Neural cell (in vitro differentiated cells): ENCODE results near the gene CNOT4. TPM values are rescaled to one million over a fixed set of nuclear protein-coding genes. Genes with fewer than 3 reads are reported as not detected.

ENCODE experiments used
- H2AFZ ChIP-seq: fragments of 200-600, 300-800 bp; sonication (generic), shearing (Covaris generic); 2 replicates; pipeline ENCODE4 v1.6.0; 2014; ENCODE audit warnings: low read depth, mild to moderate bottlenecking, antibody characterized with exemption, low read length, moderate library complexity
- H3F3A ChIP-seq: fragments of 200-600 bp; shearing (Covaris generic); 2 replicates; pipeline ENCODE4 v1.6.1; 2016; ENCODE audit warnings: mild to moderate bottlenecking, moderate library complexity, mixed read lengths, antibody characterized with exemption, low read length; ENCODE audit not compliant: insufficient read depth, poor library complexity, severe bottlenecking
- H3K27ac ChIP-seq: fragments of 200-600, 300-800 bp; sonication (generic), shearing (Covaris generic); 2 replicates; pipeline ENCODE4 v1.5.1; 2014; ENCODE audit warnings: mild to moderate bottlenecking, low read length, moderate library complexity
- H3K27me3 ChIP-seq: fragments of 300-800, 200-600 bp; sonication (generic), shearing (Covaris generic); 2 replicates; pipeline ENCODE4 v1.6.0; 2014; ENCODE audit warnings: mild to moderate bottlenecking, low read depth, low read length, moderate library complexity; ENCODE audit not compliant: insufficient read depth
- H3K36me3 ChIP-seq: fragments of 300-800, 200-600 bp; sonication (generic), shearing (Covaris generic); 2 replicates; pipeline ENCODE4 v1.5.1; 2014; ENCODE audit warnings: mild to moderate bottlenecking, antibody characterized with exemption, low read length, moderate library complexity; ENCODE audit not compliant: insufficient read depth
- H3K4me2 ChIP-seq: fragments of 300-800, 200-600 bp; sonication (generic), shearing (Covaris generic); 2 replicates; pipeline ENCODE4 v1.6.0; 2014; ENCODE audit warnings: mild to moderate bottlenecking, low read length
- H3K4me3 ChIP-seq: fragments of 300-800, 200-600 bp; sonication (generic), shearing (Covaris generic); 2 replicates; pipeline ENCODE4 v1.5.1; 2014; ENCODE audit warnings: mild to moderate bottlenecking, low read length, moderate library complexity
- H3K79me2 ChIP-seq: fragments of 200-600 bp; shearing (Covaris generic); replicated peaks from 2 replicates; pipeline ENCODE4 v1.6.0; 2014; ENCODE audit warnings: mild to moderate bottlenecking, low read length, moderate library complexity; ENCODE audit not compliant: insufficient read depth
- H3K9ac ChIP-seq: fragments of 300-800, 200-600 bp; sonication (generic), shearing (Covaris generic); 2 replicates; pipeline ENCODE4 v1.6.1; 2016; ENCODE audit warnings: mild to moderate bottlenecking, low read length, mixed read lengths
- H3K9me2 ChIP-seq: fragments of 200-600 bp; shearing (Covaris generic); 2 replicates; pipeline ENCODE4 v1.6.1; 2016; ENCODE audit warnings: mild to moderate bottlenecking, low read length, mixed read lengths; ENCODE audit not compliant: insufficient read depth
- H3K9me3 ChIP-seq: fragments of 200-600, 300-800 bp; sonication (generic), shearing (Covaris generic); 2 replicates; pipeline ENCODE4 v1.6.1; 2016; ENCODE audit warnings: mild to moderate bottlenecking, mixed run types, low read length, moderate library complexity, mixed read lengths
- H4K20me1 ChIP-seq: fragments of 200-600 bp; shearing (Covaris generic); 2 replicates; pipeline ENCODE4 v1.6.1; 2016; ENCODE audit warnings: mild to moderate bottlenecking, mixed run types; ENCODE audit not compliant: insufficient read depth
- EP300 ChIP-seq: fragments of 450-650 bp; conservative IDR thresholded peaks from 2 replicates; pipeline ENCODE4 v1.6.1; 2014; ENCODE audit warnings: antibody characterized with exemption, mild to moderate bottlenecking, moderate library complexity; ENCODE audit not compliant: poor library complexity, severe bottlenecking
- EZH2 ChIP-seq: fragments of 200-600, 300-800 bp; shearing (Covaris generic), sonication (generic); IDR thresholded peaks from 2 replicates; pipeline ENCODE4 v1.6.1; 2014; ENCODE audit warnings: antibody characterized with exemption, low read length, borderline replicate concordance, mild to moderate bottlenecking; ENCODE audit not compliant: insufficient read depth, poor library complexity, severe bottlenecking
- MXI1 ChIP-seq: fragments of 450-650 bp; conservative IDR thresholded peaks from 2 replicates; pipeline ENCODE4 v1.6.1; 2014; ENCODE audit warnings: antibody characterized with exemption, mild to moderate bottlenecking; ENCODE audit not compliant: poor library complexity, severe bottlenecking
- POLR2AphosphoS5 ChIP-seq: IDR thresholded peaks from 2 replicates; pipeline ENCODE4 v1.6.1; 2012
- RAD21 ChIP-seq: fragments of 450-650 bp; conservative IDR thresholded peaks from 2 replicates; pipeline ENCODE4 v1.6.1; 2014; ENCODE audit warnings: antibody characterized with exemption, mild to moderate bottlenecking, moderate library complexity
- SMC3 ChIP-seq: fragments of 450-650 bp; conservative IDR thresholded peaks from 2 replicates; pipeline ENCODE4 v1.6.1; 2014; ENCODE audit warnings: antibody characterized with exemption, mild to moderate bottlenecking, moderate library complexity; ENCODE audit not compliant: poor library complexity
- TAF1 ChIP-seq: IDR thresholded peaks from 2 replicates; pipeline ENCODE4 v1.6.1; 2012; ENCODE audit warnings: low read depth
- polyA plus RNA-seq: library from polyadenylated mRNA; depleted of rRNA; stranded (reverse); fragments of >200 nt; gene quantifications from 2 replicates; pipeline ENCODE4 v1.2.3, GENCODE V29; 2014
- TF ChIP-seq, protein P1 (sequence below): fragments of 450-650 bp; IDR thresholded peaks from 2 replicates; pipeline ENCODE4 v1.5.1; 2014; ENCODE audit warnings: antibody characterized with exemption, mild to moderate bottlenecking, moderate library complexity; ENCODE audit not compliant: poor library complexity, severe bottlenecking
- TF ChIP-seq, protein P2 (sequence below): IDR thresholded peaks from 2 replicates; pipeline ENCODE4 v1.6.1; 2012; ENCODE audit warnings: borderline replicate concordance

CNOT4 gene
- polyA plus RNA-seq, 1 donor from 2014 or later: 6.4 TPM

DNA sequence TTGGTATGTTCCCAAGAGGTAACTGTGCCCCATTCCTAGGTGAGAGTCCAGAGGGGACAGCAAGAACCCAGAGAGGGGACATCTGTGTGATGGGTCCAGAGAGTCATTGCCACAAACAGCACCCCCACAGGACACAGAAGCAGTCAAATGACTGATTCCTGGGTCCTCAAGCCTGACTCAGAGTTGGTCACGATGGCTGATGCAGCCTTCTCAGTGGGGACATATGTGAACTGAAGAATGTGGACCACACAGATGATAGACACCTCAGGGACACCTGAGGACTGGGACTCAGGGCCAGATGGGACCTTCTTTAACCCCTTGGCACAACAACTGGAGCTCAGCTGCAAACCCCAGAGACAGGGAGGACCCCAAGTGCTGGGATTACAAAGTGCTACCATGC is 179.8 kb downstream of the CNOT4 start:
- no peak overlapping the region for H3K4me2 ChIP-seq
- no peak overlapping the region for H3K4me3 ChIP-seq
- no peaks in the 10 kb centered on the region for H3F3A ChIP-seq
- H3K9ac ChIP-seq: no peak overlapping the region
- no peaks in the 10 kb centered on the region for H3K36me3 ChIP-seq
- no peaks in the 10 kb centered on the region for H3K79me2 ChIP-seq
- H2AFZ ChIP-seq: no peak overlapping the region
- H3K9me2 ChIP-seq: no peaks in the 10 kb centered on the region
- TF ChIP-seq RAD21 (no peak), EZH2 (no peak), SMC3 (no peak), POLR2AphosphoS5 (no peak), MXI1 (no peak), EP300 (no peak)
- TF ChIP-seq, protein P1, sequence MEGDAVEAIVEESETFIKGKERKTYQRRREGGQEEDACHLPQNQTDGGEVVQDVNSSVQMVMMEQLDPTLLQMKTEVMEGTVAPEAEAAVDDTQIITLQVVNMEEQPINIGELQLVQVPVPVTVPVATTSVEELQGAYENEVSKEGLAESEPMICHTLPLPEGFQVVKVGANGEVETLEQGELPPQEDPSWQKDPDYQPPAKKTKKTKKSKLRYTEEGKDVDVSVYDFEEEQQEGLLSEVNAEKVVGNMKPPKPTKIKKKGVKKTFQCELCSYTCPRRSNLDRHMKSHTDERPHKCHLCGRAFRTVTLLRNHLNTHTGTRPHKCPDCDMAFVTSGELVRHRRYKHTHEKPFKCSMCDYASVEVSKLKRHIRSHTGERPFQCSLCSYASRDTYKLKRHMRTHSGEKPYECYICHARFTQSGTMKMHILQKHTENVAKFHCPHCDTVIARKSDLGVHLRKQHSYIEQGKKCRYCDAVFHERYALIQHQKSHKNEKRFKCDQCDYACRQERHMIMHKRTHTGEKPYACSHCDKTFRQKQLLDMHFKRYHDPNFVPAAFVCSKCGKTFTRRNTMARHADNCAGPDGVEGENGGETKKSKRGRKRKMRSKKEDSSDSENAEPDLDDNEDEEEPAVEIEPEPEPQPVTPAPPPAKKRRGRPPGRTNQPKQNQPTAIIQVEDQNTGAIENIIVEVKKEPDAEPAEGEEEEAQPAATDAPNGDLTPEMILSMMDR: no peak
- TF ChIP-seq, protein P2, sequence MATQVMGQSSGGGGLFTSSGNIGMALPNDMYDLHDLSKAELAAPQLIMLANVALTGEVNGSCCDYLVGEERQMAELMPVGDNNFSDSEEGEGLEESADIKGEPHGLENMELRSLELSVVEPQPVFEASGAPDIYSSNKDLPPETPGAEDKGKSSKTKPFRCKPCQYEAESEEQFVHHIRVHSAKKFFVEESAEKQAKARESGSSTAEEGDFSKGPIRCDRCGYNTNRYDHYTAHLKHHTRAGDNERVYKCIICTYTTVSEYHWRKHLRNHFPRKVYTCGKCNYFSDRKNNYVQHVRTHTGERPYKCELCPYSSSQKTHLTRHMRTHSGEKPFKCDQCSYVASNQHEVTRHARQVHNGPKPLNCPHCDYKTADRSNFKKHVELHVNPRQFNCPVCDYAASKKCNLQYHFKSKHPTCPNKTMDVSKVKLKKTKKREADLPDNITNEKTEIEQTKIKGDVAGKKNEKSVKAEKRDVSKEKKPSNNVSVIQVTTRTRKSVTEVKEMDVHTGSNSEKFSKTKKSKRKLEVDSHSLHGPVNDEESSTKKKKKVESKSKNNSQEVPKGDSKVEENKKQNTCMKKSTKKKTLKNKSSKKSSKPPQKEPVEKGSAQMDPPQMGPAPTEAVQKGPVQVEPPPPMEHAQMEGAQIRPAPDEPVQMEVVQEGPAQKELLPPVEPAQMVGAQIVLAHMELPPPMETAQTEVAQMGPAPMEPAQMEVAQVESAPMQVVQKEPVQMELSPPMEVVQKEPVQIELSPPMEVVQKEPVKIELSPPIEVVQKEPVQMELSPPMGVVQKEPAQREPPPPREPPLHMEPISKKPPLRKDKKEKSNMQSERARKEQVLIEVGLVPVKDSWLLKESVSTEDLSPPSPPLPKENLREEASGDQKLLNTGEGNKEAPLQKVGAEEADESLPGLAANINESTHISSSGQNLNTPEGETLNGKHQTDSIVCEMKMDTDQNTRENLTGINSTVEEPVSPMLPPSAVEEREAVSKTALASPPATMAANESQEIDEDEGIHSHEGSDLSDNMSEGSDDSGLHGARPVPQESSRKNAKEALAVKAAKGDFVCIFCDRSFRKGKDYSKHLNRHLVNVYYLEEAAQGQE: no peak
- no peak overlapping the region for H3K27ac ChIP-seq
- H4K20me1 ChIP-seq: no peaks in the 10 kb centered on the region
- no peaks in the 10 kb centered on the region for H3K27me3 ChIP-seq
- H3K9me3 ChIP-seq: no peaks in the 10 kb centered on the region

- Histone ChIP-seq H3K79me2 (no peaks in the 10 kb centered on the region), H3K27ac (no peak overlapping the region), H3K27me3 (no peaks in the 10 kb centered on the region), H3K36me3 (no peaks in the 10 kb centered on the region), H3F3A (no peaks in the 10 kb centered on the region), H3K9me2 (no peaks in the 10 kb centered on the region), H3K4me3 (no peak overlapping the region), H3K9me3 (no peaks in the 10 kb centered on the region), H2AFZ (no peak overlapping the region), H4K20me1 (no peaks in the 10 kb centered on the region), H3K9ac (no peak overlapping the region), H3K4me2 (no peak overlapping the region)
- no peak for TF ChIP-seq EP300
- TF ChIP-seq RAD21: no peak
- no peak for TF ChIP-seq EZH2
- TF ChIP-seq TAF1: no peak
- TF ChIP-seq POLR2AphosphoS5: no peak
- TF ChIP-seq MXI1: no peak
- TF ChIP-seq SMC3: no peak
- TF ChIP-seq, protein P1: no peak
Measured at GRCh38 chr7:135328526-135328925, 181.4 kb downstream of the CNOT4 start.
